Activated naive CD4-positive, alpha-beta T cell treated with anti-CD3 and anti-CD28 coated beads for 36 hours (primary cell): Measurements from ENCODE around the gene TIPRL. TPM values are rescaled to one million over a fixed set of nuclear protein-coding genes. Genes with fewer than 3 reads are reported as not detected.

ENCODE experiments used
- CTCF ChIA-PET: fragments of 350-600 bp; sonication (Branson Sonifier 250); formaldehyde crosslinking; loops from one replicate; lab custom pipeline; 2021; ENCODE audit warnings: antibody characterized with exemption; lab: Charles Lee
- DNase-seq: peaks from one replicate; pipeline ENCODE4 v3.0.0-alpha.2; 2020
- H3K27ac Mint-ChIP-seq: one replicate; pipeline ENCODE4 v1.8.0; 2021; ENCODE audit warnings: mild to moderate bottlenecking, mixed read lengths
- H3K27me3 Mint-ChIP-seq: one replicate; pipeline ENCODE4 v1.8.0; 2021; ENCODE audit warnings: low read depth, mixed read lengths
- H3K36me3 Mint-ChIP-seq: one replicate; pipeline ENCODE4 v1.8.0; 2021; ENCODE audit warnings: low read depth, mixed read lengths
- H3K4me1 Mint-ChIP-seq: one replicate; pipeline ENCODE4 v1.8.0; 2021; ENCODE audit warnings: low read depth, mixed read lengths
- H3K4me3 Mint-ChIP-seq: one replicate; pipeline ENCODE4 v1.8.0; 2021; ENCODE audit warnings: mild to moderate bottlenecking, moderate library complexity, mixed read lengths
- H3K9me3 Mint-ChIP-seq: one replicate; pipeline ENCODE4 v1.8.0; 2021; ENCODE audit warnings: mixed read lengths
- intact Hi-C: fragments of 100-400 bp; cut with micrococcal nuclease; formaldehyde crosslinking; loops from one replicate; pipeline ENCODE4 v1.15.1; 2023
- total RNA-seq, 2 experiments: library from RNA; stranded (reverse); gene quantifications; one replicate each; pipeline ENCODE4 v1.2.3, GENCODE V29; 2021

The TIPRL gene
- total RNA-seq, 2 experiments from 2014 or later = 76.7 to 81.3 TPM

DNA sequence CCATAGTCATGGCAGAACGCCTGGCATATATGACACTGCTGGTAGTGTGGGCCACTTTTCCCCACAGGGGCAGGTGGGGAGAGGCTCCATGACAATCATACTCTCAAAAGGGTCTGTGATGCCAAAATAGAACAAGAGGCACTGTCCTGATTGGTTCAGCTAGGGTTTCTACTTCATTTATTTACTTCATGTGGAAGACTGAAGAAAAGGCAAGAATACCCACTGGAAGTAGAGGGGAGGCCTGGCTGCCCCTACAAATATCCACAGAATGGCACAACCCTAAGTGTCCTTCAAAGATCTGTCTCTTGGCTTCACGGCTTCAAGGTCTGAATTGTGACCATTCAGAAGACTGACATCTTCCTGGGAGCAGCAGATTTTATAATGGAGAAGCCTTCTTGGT lies 42.5 kb downstream of the TIPRL start:
- Mint-ChIP-seq H3K4me1 (peaks cover 18% of the 10 kb centered on the region), H3K4me3 (no peak overlapping the region), H3K36me3 (no peaks in the 10 kb centered on the region), H3K27ac (no peak overlapping the region), H3K9me3 (no peaks in the 10 kb centered on the region), H3K27me3 (peaks cover 2% of the 10 kb centered on the region)
- no peak for DNase-seq
- intact Hi-C loops = no loop called here
- CTCF ChIA-PET = no interaction called here

DNA sequence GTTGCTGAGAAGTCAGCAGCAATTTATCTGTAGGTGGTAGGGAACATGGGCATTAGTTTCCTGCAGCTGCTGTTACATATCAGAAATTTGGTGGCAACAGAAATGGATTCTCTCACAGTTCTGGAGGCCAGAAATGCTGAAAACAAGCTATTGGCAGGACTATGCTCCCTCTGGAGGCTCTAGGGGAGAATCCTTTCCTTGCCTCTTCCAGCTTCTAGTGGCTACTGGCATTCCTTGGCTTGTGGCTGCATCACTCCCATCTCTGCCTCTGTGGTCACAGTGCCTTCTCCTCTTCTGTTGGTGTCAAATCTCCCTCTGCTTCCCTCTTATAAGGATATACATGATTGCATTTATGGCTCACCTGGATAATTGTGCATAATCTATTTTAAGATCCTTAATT lies 44.5 kb downstream of the TIPRL start:
- no peaks in the 10 kb centered on the region for H3K9me3 Mint-ChIP-seq
- DNase-seq = no peak
- CTCF ChIA-PET = interaction anchor here (1.0 kb wide), 1 partner anchor 13 kb away, joined by 3 read pairs; no protein-coding TSS in a partner anchor
- intact Hi-C loops = no loop called here
- H3K27me3 Mint-ChIP-seq = peaks cover 2% of the 10 kb centered on the region
- H3K36me3 Mint-ChIP-seq = peaks cover 7% of the 10 kb centered on the region
- H3K4me3 Mint-ChIP-seq = no peak overlapping the region
- peaks cover 34% of the 10 kb centered on the region for H3K4me1 Mint-ChIP-seq
- H3K27ac Mint-ChIP-seq = no peak overlapping the region

DNA sequence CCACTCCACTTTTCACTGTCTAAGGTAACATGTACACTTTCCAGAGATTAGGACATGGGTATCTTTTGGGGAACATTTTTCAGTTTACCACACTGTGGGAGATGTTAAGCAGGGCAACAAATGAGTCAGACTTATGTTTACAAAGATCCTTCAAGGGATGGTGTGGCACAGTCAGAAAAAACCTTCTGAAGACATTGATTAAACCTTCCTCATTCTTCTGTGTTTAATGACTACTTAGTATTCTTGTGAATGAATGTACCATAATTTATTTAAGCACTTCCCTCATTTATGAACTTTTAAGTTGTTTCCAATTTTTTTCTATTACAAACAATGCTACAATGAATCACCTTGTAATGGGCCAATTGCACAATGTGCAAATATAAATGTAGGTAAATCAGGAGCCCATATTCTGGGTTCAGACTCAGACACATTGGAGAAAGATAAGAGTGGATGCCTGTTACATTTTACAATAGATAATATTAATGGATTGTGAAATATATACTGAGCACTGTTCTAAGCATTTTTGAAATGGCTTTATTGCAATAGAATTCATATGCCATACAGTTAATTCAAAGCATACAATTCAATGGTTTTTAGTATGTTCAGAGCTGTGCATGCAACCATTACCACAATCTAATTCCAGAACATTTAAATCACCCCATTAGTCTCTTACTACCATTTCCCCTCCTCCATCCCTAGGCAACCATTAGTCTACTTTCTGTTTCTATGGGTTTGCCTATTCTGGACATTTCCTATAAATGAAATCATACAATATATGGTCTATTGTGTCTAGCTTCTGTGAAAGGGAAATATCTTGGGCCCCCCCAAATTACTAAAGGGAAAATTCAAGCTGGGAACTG lies 45.1 kb downstream of the TIPRL start:
- peaks cover 8% of the 10 kb centered on the region for H3K36me3 Mint-ChIP-seq

DNA sequence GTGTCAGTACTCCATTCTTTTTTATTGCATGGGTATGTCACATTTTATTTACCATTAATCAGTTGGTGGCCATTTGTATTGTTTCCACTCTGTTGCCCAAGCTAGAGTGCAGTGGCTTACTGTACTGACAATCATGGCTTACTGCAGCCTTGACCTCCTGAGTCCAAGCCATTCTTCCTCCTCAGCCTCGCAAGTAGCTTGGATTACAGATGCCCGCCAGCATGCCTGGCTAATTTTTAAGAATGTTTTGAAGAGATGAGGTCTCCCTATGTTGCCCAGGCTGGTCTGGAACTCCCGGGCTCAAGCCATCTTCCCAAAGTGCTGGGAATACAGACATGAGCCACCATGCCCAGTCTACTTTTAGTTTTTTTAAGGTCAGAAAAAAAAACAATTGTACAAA lies 46.2 kb downstream of the TIPRL start:
- H3K27me3 Mint-ChIP-seq = peaks cover 2% of the 10 kb centered on the region
- intact Hi-C loops = no loop called here

More for the DNA sequence above, 45.1 kb downstream of the TIPRL start:
- Mint-ChIP-seq H3K9me3 (no peaks in the 10 kb centered on the region), H3K27ac (no peak overlapping the region), H3K27me3 (peaks cover 2% of the 10 kb centered on the region), H3K4me3 (no peak overlapping the region), H3K4me1 (peaks cover 40% of the 10 kb centered on the region)
- no peak for DNase-seq
- CTCF ChIA-PET = interaction anchor here (1.0 to 1.1 kb wide), 2 partner anchors 12 to 141 kb away, joined by 3 read pairs; no protein-coding TSS in a partner anchor
- intact Hi-C loops = no loop called here

DNA sequence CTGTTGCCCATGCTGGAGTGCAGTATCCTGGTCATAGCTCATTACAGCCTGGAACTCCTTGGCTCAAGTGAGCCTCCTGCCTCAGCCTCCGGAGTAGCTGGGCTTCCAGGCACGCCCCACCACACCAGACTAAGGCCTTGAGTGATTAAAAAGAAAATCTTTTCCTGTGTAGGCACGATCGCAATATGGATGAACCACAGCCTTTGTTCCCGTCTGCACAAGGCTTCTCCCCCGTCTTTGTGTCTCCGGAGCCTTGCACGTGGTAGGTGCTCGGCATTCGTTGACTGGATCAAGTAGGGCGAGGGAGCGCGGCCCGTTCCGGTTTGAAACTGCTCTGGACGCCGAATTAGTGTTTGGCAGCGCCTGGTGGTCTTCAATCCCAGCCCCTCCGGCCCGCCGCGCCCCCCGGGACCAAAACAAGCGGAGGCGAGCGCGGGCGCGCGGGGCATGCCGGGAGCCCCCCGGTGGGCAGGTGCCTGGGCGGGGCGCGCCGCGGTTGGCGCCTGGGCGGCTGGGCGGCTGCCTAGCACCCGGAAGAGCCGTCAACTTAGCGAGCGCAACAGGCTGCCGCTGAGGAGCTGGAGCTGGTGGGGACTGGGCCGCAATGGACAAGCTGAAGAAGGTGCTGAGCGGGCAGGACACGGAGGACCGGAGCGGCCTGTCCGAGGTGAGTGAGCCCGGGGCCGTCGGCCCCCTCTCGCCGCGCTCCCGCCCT lies 46.9 kb downstream of the TIPRL start, which contains the start of gene SFT2D2:
Gene SFT2D2, plus strand, starts transcription at position 529 of the 715 bp plus-strand sequence. Its CDS starts 76 bp downstream, at position 605.
- Mint-ChIP-seq H3K9me3 (no peaks in the 10 kb centered on the region), H3K4me3 (peak within 1 kb of the TSS; percentile 92), H3K27me3 (peaks cover 2% of the 10 kb centered on the region), H3K4me1 (peaks cover 46% of the 10 kb centered on the region), H3K27ac (peak within 1 kb of the TSS; percentile 80), H3K36me3 (peaks cover 17% of the 10 kb centered on the region)
- intact Hi-C loops = loop anchor here (1.0 to 2.0 kb wide), 3 partner anchors 46 to 289 kb away; partner anchors contain the start of genes DCAF6 and MPC2
- DNase-seq = peak; percentile 77
- CTCF ChIA-PET = interaction anchor here (0.5 to 3.1 kb wide), 8 partner anchors 10 to 143 kb away, joined by 3 to 20 read pairs (median 3); partner anchors contain the start of gene TIPRL

More for the DNA sequence above, 46.2 kb downstream of the TIPRL start:
- CTCF ChIA-PET = interaction anchor here (0.5 to 3.1 kb wide), 5 partner anchors 11 to 143 kb away, joined by 3 to 20 read pairs (median 3); partner anchors contain the start of gene TIPRL
- Mint-ChIP-seq H3K27ac (no peak overlapping the region), H3K36me3 (peaks cover 17% of the 10 kb centered on the region), H3K4me3 (peak overlapping the region; percentile 92), H3K4me1 (peaks cover 49% of the 10 kb centered on the region), H3K9me3 (no peaks in the 10 kb centered on the region)
- no peak for DNase-seq

DNA sequence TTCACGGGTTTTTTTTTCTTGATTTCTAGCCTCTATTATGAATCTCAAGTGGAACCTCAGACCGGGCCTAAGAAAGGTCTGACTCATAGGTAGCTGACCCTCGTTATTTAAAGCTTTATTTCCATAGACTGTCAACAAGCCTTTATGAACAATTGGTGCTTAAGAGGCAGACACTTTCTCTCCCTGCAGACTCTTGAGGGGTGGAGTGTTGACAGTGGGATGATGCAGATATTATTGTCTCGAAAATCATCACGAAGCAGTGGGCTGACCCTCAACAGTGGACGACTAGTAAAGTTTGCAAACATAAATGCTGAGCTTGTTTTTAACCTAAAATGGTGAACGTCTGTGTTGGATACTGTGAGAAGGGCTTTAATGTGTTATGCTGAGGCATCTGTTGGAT lies 48.9 kb downstream of the TIPRL start:
- H3K27ac Mint-ChIP-seq = no peak overlapping the region
- peaks cover 45% of the 10 kb centered on the region for H3K4me1 Mint-ChIP-seq
- peaks cover 24% of the 10 kb centered on the region for H3K36me3 Mint-ChIP-seq
- H3K9me3 Mint-ChIP-seq = no peaks in the 10 kb centered on the region
- H3K27me3 Mint-ChIP-seq = peaks cover 2% of the 10 kb centered on the region
- peak overlapping the region; percentile 92 for H3K4me3 Mint-ChIP-seq
- intact Hi-C loops = loop anchor here (1.0 to 2.0 kb wide), 3 partner anchors 8 to 291 kb away; partner anchors contain the start of genes DCAF6 and MPC2
- no peak for DNase-seq
- CTCF ChIA-PET = interaction anchor here (0.7 to 3.1 kb wide), 3 partner anchors 8 to 115 kb away, joined by 3 to 20 read pairs (median 8); no protein-coding TSS in a partner anchor

DNA sequence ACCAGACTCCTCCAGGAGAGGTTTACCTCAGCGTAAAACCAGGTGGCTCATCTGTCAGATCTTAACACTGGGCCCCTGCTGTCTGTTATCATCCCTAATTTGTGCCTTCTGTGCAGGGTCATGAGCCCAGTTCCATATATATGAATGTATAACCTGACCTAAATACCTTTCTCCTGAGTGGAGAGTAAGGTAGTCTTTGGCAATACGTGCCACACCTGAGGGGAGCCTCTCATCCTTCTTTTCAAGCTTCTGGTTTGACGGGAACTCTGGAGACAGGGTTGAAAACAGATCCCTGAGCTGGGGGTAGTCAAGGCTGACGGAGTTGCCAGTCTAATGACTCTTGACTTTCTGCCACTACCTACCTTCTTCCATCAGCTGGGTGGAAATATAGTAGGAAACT lies 51.1 kb downstream of the TIPRL start:
- DNase-seq = no peak
- Mint-ChIP-seq H3K9me3 (no peaks in the 10 kb centered on the region), H3K36me3 (peaks cover 39% of the 10 kb centered on the region), H3K4me3 (no peak overlapping the region), H3K4me1 (peaks cover 49% of the 10 kb centered on the region), H3K27ac (no peak overlapping the region), H3K27me3 (no peaks in the 10 kb centered on the region)
- intact Hi-C loops = no loop called here
- CTCF ChIA-PET = interaction anchor here (0.7 to 0.8 kb wide), 2 partner anchors 84 to 113 kb away, joined by 3 to 4 read pairs; no protein-coding TSS in a partner anchor

DNA sequence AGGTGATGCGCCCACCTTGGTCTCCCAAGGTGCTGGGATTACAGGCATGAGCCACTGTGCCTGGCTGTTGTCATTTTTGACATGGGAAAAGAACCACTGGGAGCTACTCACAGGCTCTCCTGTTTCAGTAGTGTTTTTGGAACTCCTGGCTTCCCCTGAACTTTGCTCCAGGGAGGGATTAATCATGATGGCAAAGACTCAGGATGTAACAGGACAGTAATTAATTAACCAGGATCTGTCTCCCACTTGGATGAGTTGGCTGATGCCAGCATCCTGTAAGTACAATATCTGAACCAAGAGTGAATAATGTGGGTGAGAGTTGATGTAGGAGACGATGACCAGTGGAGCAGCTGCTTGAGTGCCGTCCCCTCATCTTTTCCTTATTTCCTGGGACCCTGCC lies 51.9 kb downstream of the TIPRL start:
- Mint-ChIP-seq H3K27me3 (no peaks in the 10 kb centered on the region), H3K36me3 (peaks cover 42% of the 10 kb centered on the region), H3K27ac (no peak overlapping the region), H3K9me3 (no peaks in the 10 kb centered on the region), H3K4me1 (peaks cover 51% of the 10 kb centered on the region), H3K4me3 (no peak overlapping the region)
- DNase-seq = no peak
- CTCF ChIA-PET = no interaction called here
- intact Hi-C loops = no loop called here

DNA sequence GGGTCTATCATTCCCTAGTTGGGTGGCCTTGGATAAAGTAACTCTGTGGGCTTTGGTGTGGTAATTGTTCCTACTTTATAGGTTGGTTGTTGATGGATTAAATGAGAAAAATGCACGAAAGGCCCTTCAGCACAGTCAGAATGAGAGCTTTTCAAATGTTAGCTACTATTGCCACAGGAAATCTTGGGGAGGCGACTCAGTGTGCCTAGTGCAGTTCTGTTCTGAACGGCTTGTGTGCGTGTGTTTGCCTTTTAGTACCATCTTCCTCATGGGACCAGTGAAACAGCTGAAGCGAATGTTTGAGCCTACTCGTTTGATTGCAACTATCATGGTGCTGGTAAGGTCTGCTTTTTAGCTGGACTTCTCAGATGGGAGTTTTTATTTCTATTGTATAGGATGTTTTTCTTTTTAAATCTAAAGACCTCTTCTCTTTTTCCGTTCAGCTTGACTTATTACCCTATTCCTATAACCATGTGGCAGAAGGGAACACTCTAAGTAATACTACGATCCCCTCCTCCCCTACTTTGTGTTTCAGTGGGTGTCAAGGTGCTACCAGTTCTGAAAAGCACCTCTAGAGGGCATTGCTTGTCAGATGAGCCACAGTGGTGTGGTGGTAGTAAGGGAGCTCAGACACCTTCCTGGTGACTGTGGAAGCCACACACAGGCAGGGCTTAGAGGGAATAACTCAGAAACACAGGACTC lies 56.2 kb downstream of the TIPRL start:
- DNase-seq = peak; percentile 53
- Mint-ChIP-seq H3K36me3 (peaks cover 46% of the 10 kb centered on the region), H3K27ac (peak overlapping the region; percentile 48), H3K9me3 (no peaks in the 10 kb centered on the region), H3K4me1 (peaks cover 41% of the 10 kb centered on the region), H3K27me3 (no peaks in the 10 kb centered on the region), H3K4me3 (no peak overlapping the region)
- CTCF ChIA-PET = interaction anchor here (0.6 to 3.4 kb wide), 13 partner anchors 9 to 153 kb away, joined by 3 to 23 read pairs (median 4); partner anchors contain the start of gene SFT2D2
- intact Hi-C loops = loop anchor here (1.0 to 5.0 kb wide), 7 partner anchors 8 to 1132 kb away; partner anchors contain the start of genes BLZF1, DCAF6, MPC2 and NME7

DNA sequence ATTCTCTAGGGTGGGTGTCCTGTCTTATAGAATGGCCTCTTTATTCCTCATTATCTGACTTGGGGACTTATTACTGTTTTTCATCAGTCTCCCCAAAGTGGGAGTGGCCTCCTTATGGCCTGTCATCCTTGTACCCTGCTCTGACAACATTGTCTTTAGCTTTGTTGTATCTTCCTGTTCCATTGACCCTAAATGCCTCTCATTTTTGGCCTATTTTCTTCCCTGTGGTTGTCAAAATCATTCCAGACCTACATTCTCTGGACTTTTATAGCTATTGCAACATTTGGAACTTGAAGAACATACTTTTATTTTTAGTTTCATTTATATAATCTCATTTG lies 56.8 kb downstream of the TIPRL start:
- CTCF ChIA-PET = interaction anchor here (0.7 to 3.4 kb wide), 11 partner anchors 10 to 153 kb away, joined by 3 to 23 read pairs (median 4); partner anchors contain the start of gene SFT2D2
- Mint-ChIP-seq H3K36me3 (peaks cover 52% of the 10 kb centered on the region), H3K4me3 (no peak overlapping the region), H3K4me1 (peaks cover 41% of the 10 kb centered on the region), H3K27ac (no peak overlapping the region), H3K9me3 (no peaks in the 10 kb centered on the region), H3K27me3 (no peaks in the 10 kb centered on the region)
- no peak for DNase-seq
- intact Hi-C loops = loop anchor here (1.0 to 5.0 kb wide), 7 partner anchors 8 to 1132 kb away; partner anchors contain the start of genes BLZF1, DCAF6, MPC2 and NME7

DNA sequence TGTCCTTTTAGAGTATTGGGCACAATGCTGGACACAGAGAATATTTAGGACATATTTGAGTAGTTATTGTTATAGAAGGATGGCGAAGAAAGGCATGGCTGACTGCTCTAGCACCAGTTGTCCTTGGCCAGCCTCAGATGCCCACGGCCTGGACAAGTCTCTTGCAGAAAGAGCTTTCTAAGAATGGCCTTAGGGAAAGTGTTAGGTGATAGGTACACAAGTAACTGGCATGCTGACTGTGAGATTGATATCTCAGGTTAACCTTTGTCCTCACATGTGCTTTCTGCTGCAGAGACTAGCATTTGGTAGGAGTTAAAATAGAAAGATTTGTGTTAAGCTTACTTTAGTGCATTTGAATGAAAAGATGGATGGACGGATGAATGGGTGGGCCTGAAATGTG lies 57.2 kb downstream of the TIPRL start:
- peaks cover 55% of the 10 kb centered on the region for H3K36me3 Mint-ChIP-seq
- intact Hi-C loops = loop anchor here (1.0 to 5.0 kb wide), 9 partner anchors 9 to 1131 kb away; partner anchors contain the start of genes BLZF1, DCAF6, MPC2 and NME7
- DNase-seq = no peak
- CTCF ChIA-PET = interaction anchor here (0.6 to 3.4 kb wide), 11 partner anchors 10 to 154 kb away, joined by 3 to 23 read pairs (median 5); partner anchors contain the start of gene SFT2D2
- no peak overlapping the region for H3K4me3 Mint-ChIP-seq
- no peak overlapping the region for H3K27ac Mint-ChIP-seq
- H3K27me3 Mint-ChIP-seq = no peaks in the 10 kb centered on the region
- no peaks in the 10 kb centered on the region for H3K9me3 Mint-ChIP-seq
- H3K4me1 Mint-ChIP-seq = peaks cover 41% of the 10 kb centered on the region
